Upper lobe of left lung (tissue), 6 donors: ENCODE results near the gene CCDC120. TPM values are rescaled to one million over a fixed set of nuclear protein-coding genes. Genes with fewer than 3 reads are reported as not detected.

Source experiments
- ATAC-seq, 2 donors: fragments of 200-7000 bp; cut with Tn5 transposase; one replicate each; pipeline ENCODE4 v1.9.1; 2022; ENCODE audit warnings: mild to moderate bottlenecking in 2 of 2, moderate library complexity in 2 of 2; ENCODE audit not compliant: low FRiP score in 2 of 2
- DNase-seq, 2 donors: peaks; one replicate each; pipeline ENCODE4 v3.0.0-alpha.2; 2019 to 2020
- H3K27ac ChIP-seq, 4 donors: fragments of 200-600 bp; sonication (generic); one replicate each; pipeline ENCODE4 v1.5.1; 2016 to 2019
- H3K27me3 ChIP-seq, 4 donors: fragments of 200-600 bp; sonication (generic); one replicate each; pipeline ENCODE4 v1.5.1; 2017 to 2019
- H3K36me3 ChIP-seq, 4 donors: fragments of 200-600 bp; sonication (generic); one replicate each; pipeline ENCODE4 v1.5.1; 2016 to 2019
- H3K4me1 ChIP-seq, 4 donors: fragments of 200-600 bp; sonication (generic); one replicate each; pipeline ENCODE4 v1.5.1; 2018 to 2019
- H3K4me3 ChIP-seq, 4 donors: fragments of 200-600 bp; sonication (generic); one replicate each; pipeline ENCODE4 v1.5.1; 2017 to 2019; ENCODE audit warnings: mild to moderate bottlenecking in 2 of 4, moderate library complexity in 1 of 4
- H3K9me3 ChIP-seq, 4 donors: fragments of 200-600 bp; sonication (generic); one replicate each; pipeline ENCODE4 v1.5.1; 2018 to 2019
- EP300 ChIP-seq, 4 donors: sonication (generic); formaldehyde crosslinking; IDR thresholded peaks; one replicate each; pipeline ENCODE4 v1.5.1; 2017; ENCODE audit warnings: antibody characterized with exemption in 4 of 4, control low read depth in 2 of 4
- POLR2A ChIP-seq, 4 donors: fragments of 450-650 bp; IDR thresholded peaks; one replicate each; pipeline ENCODE4 v1.5.1; 2016 to 2017; ENCODE audit warnings: antibody characterized with exemption in 4 of 4, mild to moderate bottlenecking in 2 of 4
- POLR2AphosphoS5 ChIP-seq, 2 donors: sonication (generic); formaldehyde crosslinking; IDR thresholded peaks; one replicate each; pipeline ENCODE4 v1.5.1; 2017; ENCODE audit warnings: antibody characterized with exemption in 2 of 2
- WGBS, 2 donors: methylation state at CpG; one replicate each; pipeline ENCODE4 v1.1.5; 2017 to 2018; 5-methylcytosine and 5-hydroxymethylcytosine counted together
- total RNA-seq, 6 donors: library from RNA; depleted of rRNA in 4 of 6; stranded (reverse); fragments of >200 nt in 4 of 6; gene quantifications; one replicate each; pipeline versions ENCODE4 v1.1.0 to v1.2.1, GENCODE V29; 2016 to 2021
- TF ChIP-seq, protein P1 (sequence below), 6 experiments: fragments of 450-650 bp in 4 of 6; fragments of 200-600 bp in 2 of 6; sonication (generic) in 2 of 6; IDR thresholded peaks; one replicate each; pipeline ENCODE4 v1.5.1; 2016 to 2019; ENCODE audit warnings: antibody characterized with exemption in 6 of 6
- donor health status: DM: no; HTN: no; CAD: no; lungs with moderate emphysema.
- donor health status: DM: no; HTN: yes; CAD: no; lungs with severe emphysema.

Gene CCDC120
- total RNA-seq, 6 donors from 2014 or later = 6.0 to 13.5 (median 9.9) TPM

DNA sequence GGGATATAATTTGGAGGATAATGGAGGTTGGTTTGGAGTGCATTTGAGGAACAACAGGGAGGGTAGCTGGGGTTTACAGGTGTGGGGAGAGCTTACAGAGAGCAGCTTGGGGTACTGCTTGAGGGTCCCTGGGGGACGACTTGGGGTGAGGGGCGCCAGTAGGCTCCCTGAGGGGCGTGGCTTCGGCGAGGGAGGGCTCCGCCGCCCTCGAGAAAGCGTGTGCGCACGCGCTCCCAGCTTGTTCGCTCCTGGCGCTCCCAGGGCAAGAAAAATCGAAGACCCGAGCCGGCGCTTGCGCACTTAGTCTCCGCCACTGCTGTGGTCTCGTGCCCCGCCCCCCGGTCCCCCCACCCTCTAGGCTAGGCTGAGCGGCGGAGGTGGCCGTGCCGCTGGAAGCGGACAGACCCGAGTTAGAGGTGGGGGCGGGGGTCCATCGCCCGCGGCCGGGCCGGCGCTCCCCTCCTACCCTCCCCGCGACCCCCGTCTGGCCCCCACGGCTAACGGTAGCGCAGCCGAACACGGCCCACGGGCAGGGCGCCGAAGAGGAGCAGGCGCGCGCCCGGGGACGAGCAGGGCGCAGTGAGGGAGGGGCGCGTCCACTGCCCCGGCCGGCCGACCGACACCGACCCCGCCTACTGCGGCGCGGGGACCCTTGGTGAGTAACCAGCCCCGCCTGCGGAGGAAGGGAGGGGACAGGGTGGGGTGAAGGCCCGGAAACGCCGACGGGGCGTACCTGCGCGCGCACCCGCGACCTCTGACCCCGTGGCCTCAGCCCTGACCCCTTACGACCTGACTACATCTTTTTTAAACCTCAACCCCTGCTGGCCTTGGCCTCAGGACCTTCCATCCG lies 5.4 kb upstream of the CCDC120 start:
- H3K36me3 ChIP-seq = no peaks in the 10 kb centered on the region
- 5 to 40% methylated on average over 5 to 48 of the region's 79 CpGs for WGBS, 2 donors
- TF ChIP-seq, protein P1, sequence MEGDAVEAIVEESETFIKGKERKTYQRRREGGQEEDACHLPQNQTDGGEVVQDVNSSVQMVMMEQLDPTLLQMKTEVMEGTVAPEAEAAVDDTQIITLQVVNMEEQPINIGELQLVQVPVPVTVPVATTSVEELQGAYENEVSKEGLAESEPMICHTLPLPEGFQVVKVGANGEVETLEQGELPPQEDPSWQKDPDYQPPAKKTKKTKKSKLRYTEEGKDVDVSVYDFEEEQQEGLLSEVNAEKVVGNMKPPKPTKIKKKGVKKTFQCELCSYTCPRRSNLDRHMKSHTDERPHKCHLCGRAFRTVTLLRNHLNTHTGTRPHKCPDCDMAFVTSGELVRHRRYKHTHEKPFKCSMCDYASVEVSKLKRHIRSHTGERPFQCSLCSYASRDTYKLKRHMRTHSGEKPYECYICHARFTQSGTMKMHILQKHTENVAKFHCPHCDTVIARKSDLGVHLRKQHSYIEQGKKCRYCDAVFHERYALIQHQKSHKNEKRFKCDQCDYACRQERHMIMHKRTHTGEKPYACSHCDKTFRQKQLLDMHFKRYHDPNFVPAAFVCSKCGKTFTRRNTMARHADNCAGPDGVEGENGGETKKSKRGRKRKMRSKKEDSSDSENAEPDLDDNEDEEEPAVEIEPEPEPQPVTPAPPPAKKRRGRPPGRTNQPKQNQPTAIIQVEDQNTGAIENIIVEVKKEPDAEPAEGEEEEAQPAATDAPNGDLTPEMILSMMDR (IDR thresholded peaks at IDR 0.05) = no peak
- TF ChIP-seq POLR2AphosphoS5 (IDR thresholded peaks at IDR 0.05) (peak; percentile 28 to 63), POLR2A (IDR thresholded peaks at IDR 0.05) (peak in 1 of 4 donors; percentile 39)

DNA sequence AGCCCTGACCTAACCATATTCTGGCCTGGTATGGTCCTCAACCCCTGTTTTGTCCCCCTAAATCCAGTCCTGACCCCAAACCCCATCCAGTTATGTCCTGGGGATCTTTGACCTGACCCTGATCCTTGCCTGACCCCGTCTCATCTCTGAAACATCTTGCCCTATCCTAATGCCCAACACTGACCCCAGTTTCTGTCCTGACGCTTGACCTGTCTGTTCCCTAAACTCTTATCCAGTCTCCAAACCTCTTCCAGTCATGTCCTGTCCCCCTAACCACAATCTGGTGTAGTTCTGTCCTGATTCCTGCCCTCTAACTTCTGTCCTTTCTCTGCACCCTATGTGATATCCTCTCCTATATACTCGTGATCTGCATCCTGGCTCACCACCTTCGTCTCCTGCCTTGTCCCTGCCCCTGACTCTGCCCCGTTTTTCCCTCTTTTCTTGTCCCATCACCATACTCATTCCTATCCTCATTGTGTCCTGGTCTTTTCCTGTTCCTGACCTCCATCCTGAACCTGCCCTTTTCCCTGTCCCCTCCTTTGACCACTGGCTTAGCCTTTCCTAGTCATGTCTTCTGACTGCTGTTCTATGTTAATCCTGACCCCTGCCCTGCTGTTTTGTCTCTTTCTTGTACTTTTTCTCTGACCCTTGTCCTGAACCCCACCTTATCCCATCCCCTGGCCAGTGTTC lies 4.6 kb upstream of the CCDC120 start:
- ATAC-seq (no peak), DNase-seq (no peak)
- H3K4me1 ChIP-seq = no peaks in the 10 kb centered on the region
- peak overlapping the region; percentile 52 to 71 (median 61) for H3K4me3 ChIP-seq
- H3K36me3 ChIP-seq = no peaks in the 10 kb centered on the region
- H3K9me3 ChIP-seq = peaks cover 0 to 3% (median 0%) of the 10 kb centered on the region in 4 donors
- peak overlapping the region; percentile 86 to 90 (median 86) for H3K27ac ChIP-seq
- H3K27me3 ChIP-seq = no peaks in the 10 kb centered on the region
- no peak for TF ChIP-seq POLR2AphosphoS5 (IDR thresholded peaks at IDR 0.05)
- TF ChIP-seq, protein P1 (IDR thresholded peaks at IDR 0.05) = no peak
- no peak for TF ChIP-seq POLR2A (IDR thresholded peaks at IDR 0.05)
- no peak for TF ChIP-seq EP300 (IDR thresholded peaks at IDR 0.05)
- WGBS, 2 donors = 66 to 86% methylated on average over 5 of the region's 5 CpGs

More for the DNA sequence above, 5.4 kb upstream of the CCDC120 start:
- DNase-seq = peak; percentile 56 to 94
- Histone ChIP-seq H3K4me1 (no peaks in the 10 kb centered on the region), H3K9me3 (peaks cover 0 to 3% (median 0%) of the 10 kb centered on the region in 4 donors), H3K27me3 (no peaks in the 10 kb centered on the region), H3K27ac (peak overlapping the region; percentile 86 to 90 (median 86)), H3K4me3 (peak overlapping the region; percentile 52 to 71 (median 61))
- ATAC-seq = peak; percentile 72 to 95

DNA sequence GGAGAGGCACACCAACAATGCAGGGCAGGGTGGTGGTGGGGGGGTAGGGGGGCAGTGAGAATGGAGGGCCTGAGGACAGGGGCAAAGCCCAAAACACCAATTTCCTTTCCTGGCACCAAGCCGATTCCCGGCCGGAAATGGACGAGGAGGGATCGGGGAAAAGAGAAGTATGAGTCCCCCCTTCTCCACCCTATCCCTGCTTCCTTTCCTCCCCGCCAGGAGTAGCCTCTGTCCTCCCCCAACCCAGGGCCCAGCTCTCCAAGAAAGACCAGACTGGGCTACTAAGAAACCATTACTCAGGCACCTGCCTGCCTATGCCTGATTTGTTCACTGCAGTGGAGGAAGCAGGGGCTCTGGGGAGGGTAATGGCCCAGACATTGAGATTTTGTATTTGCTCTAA lies 402 bp downstream of the CCDC120 start:
- Histone ChIP-seq H3K27ac (peak overlapping the region; percentile 63 to 78 (median 70)), H3K4me1 (peaks cover 0 to 6% (median 0%) of the 10 kb centered on the region in 4 donors), H3K9me3 (no peaks in the 10 kb centered on the region), H3K36me3 (peaks cover 0 to 13% (median under 1%) of the 10 kb centered on the region in 4 donors), H3K4me3 (peak overlapping the region in 3 of 4 donors; percentile 37 to 48 (median 47)), H3K27me3 (no peaks in the 10 kb centered on the region)
- TF ChIP-seq POLR2AphosphoS5 (IDR thresholded peaks at IDR 0.05) (no peak), EP300 (IDR thresholded peaks at IDR 0.05) (no peak), POLR2A (IDR thresholded peaks at IDR 0.05) (no peak)
- TF ChIP-seq, protein P1 (IDR thresholded peaks at IDR 0.05) = no peak
- DNase-seq (no peak), ATAC-seq (no peak)
- 17 to 62% methylated on average over 5 to 6 of the region's 6 CpGs for whole genome bisulfite sequencing, 2 donors

DNA sequence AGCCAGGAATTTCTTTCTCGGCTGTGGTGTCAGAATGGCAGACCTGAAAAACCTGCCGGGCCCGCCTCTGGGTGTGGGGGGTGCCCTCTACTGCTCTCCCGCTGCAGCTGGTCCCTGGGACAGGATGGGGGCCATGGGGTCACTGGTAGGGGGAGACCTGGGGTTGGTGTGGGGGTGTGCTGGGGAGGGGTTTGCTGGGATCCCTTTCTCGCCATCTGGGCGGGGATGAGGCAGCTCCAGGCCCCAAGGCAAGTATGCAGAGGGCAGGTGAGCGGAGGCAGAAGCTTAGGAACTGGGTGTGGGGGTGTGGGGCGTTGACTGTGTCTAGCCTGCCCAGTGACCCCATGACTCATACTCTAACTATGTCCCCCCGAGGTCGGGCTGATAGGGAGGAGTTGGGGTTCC lies 884 bp downstream of the CCDC120 start:
- no peaks in the 10 kb centered on the region for H3K27me3 ChIP-seq
- H3K4me1 ChIP-seq = peaks cover 0 to 6% (median 0%) of the 10 kb centered on the region in 4 donors
- peaks cover 0 to 18% (median 3%) of the 10 kb centered on the region in 4 donors for H3K36me3 ChIP-seq
- DNase-seq (peak in 1 of 2 donors; percentile 45), ATAC-seq (peak in 1 of 2 donors; percentile 38)
- H3K4me3 ChIP-seq = peak overlapping the region in 3 of 4 donors; percentile 37 to 48 (median 47)
- TF ChIP-seq, protein P1 (IDR thresholded peaks at IDR 0.05) = no peak
- TF ChIP-seq POLR2AphosphoS5 (IDR thresholded peaks at IDR 0.05) (no peak), POLR2A (IDR thresholded peaks at IDR 0.05) (no peak), EP300 (IDR thresholded peaks at IDR 0.05) (no peak)
- H3K27ac ChIP-seq = peak overlapping the region; percentile 63 to 78 (median 70)
- WGBS, 2 donors = 50 to 64% methylated on average over 1 to 10 of the region's 10 CpGs
- no peaks in the 10 kb centered on the region for H3K9me3 ChIP-seq
